IMR-90 (cell line): ENCODE results near the gene RBFA. TPM values are rescaled to one million over a fixed set of nuclear protein-coding genes. Genes with fewer than 3 reads are reported as not detected.

Source experiments
- ATAC-seq: fragments of 200-7000 bp; cut with Tn5 transposase; 2 replicates; pipeline ENCODE4 v1.9.1; 2020; ENCODE audit warnings: low read depth, mild to moderate bottlenecking, moderate library complexity
- BruUV-seq: library from RNA; stranded (reverse); fragments of 400-500 nt; replicated peaks from 2 replicates; lab custom pipeline; 2021; lab: Mats Ljungman, UMichigan
- CTCF ChIA-PET: fragments of 300-600 bp; formaldehyde crosslinking; extraction: SDS; loops from one replicate; lab custom pipeline; 2021; ENCODE audit warnings: antibody characterized with exemption; lab: Yijun Ruan, JAX
- POLR2A ChIA-PET: fragments of 300-600 bp; sonication (Branson Sonifier 250); formaldehyde crosslinking; loops from one replicate; lab custom pipeline; 2022; ENCODE audit warnings: antibody characterized with exemption; ENCODE audit not compliant: unreplicated experiment; lab: Charles Lee
- DNase-seq: peaks from one replicate; pipeline ENCODE4 v3.0.0; 2013
- H2AFZ ChIP-seq: replicated peaks from 2 replicates; pipeline ENCODE3; 2013; ENCODE audit warnings: low read length, mild to moderate bottlenecking; ENCODE audit not compliant: poor library complexity
- H2AK5ac ChIP-seq: 2 replicates; pipeline ENCODE4 v1.6.1; 2013; ENCODE audit warnings: low read depth, low read length, inconsistent platforms
- H2AK9ac ChIP-seq: replicated peaks from 2 replicates; pipeline ENCODE3; 2013; ENCODE audit warnings: mild to moderate bottlenecking, low read depth, low read length, moderate library complexity; ENCODE audit not compliant: poor library complexity
- H2BK120ac ChIP-seq: 2 replicates; pipeline ENCODE4 v1.6.1; 2013; ENCODE audit warnings: low read depth, low read length, inconsistent platforms
- H2BK15ac ChIP-seq: 3 replicates; pipeline ENCODE4 v1.6.1; 2013; ENCODE audit warnings: low read depth, low read length, inconsistent platforms
- H2BK20ac ChIP-seq: 2 replicates; pipeline ENCODE4 v1.6.1; 2013; ENCODE audit warnings: low read depth, mild to moderate bottlenecking, inconsistent platforms, low read length, moderate library complexity
- H2BK5ac ChIP-seq: 2 replicates; pipeline ENCODE4 v1.6.1; 2013; ENCODE audit warnings: mild to moderate bottlenecking, low read depth, low read length, inconsistent platforms; ENCODE audit not compliant: poor library complexity, severe bottlenecking
- H3K14ac ChIP-seq: replicated peaks from 2 replicates; pipeline ENCODE4 v1.6.1; 2013; ENCODE audit warnings: low read depth, low read length, inconsistent platforms
- H3K18ac ChIP-seq: 2 replicates; pipeline ENCODE4 v1.6.1; 2013; ENCODE audit warnings: low read depth, low read length, control low read depth
- H3K23ac ChIP-seq: 2 replicates; pipeline ENCODE4 v1.6.1; 2013; ENCODE audit warnings: low read depth, low read length, inconsistent platforms
- H3K27ac ChIP-seq: 2 replicates; pipeline ENCODE4 v1.5.1; 2013; ENCODE audit warnings: mild to moderate bottlenecking, control low read depth, low read length; ENCODE audit not compliant: insufficient read depth
- H3K27me3 ChIP-seq: 2 replicates; pipeline ENCODE4 v1.6.1; 2013; ENCODE audit warnings: low read length; ENCODE audit not compliant: control insufficient read depth, insufficient read depth
- H3K36me3 ChIP-seq: 2 replicates; pipeline ENCODE4 v1.6.1; 2013; ENCODE audit warnings: low read length, mixed read lengths; ENCODE audit not compliant: control insufficient read depth, insufficient read depth
- H3K4ac ChIP-seq: 2 replicates; pipeline ENCODE4 v1.6.1; 2013; ENCODE audit warnings: low read depth, low read length, inconsistent platforms
- H3K4me1 ChIP-seq: 2 replicates; pipeline ENCODE4 v1.6.1; 2013; ENCODE audit warnings: low read length, mixed read lengths; ENCODE audit not compliant: control insufficient read depth, insufficient read depth
- H3K4me2 ChIP-seq: 2 replicates; pipeline ENCODE4 v1.6.1; 2013; ENCODE audit warnings: low read depth, mild to moderate bottlenecking, control low read depth, low read length, moderate library complexity
- H3K4me3 ChIP-seq: 2 replicates; pipeline ENCODE4 v1.5.1; 2013; ENCODE audit warnings: low read depth, mild to moderate bottlenecking, control low read depth, low read length, moderate library complexity; ENCODE audit not compliant: insufficient read depth
- H3K56ac ChIP-seq: 2 replicates; pipeline ENCODE4 v1.6.1; 2013; ENCODE audit warnings: low read length, inconsistent platforms; ENCODE audit not compliant: insufficient read depth; ENCODE audit errors: extremely low read depth
- H3K79me1 ChIP-seq, 2 experiments: 2 replicates each; pipeline ENCODE4 v1.6.1; 2013; ENCODE audit warnings: low read length in 2 of 2, inconsistent platforms in 1 of 2, low read depth in 1 of 2
- H3K9ac ChIP-seq: 2 replicates; pipeline ENCODE4 v1.6.1; 2013; ENCODE audit warnings: low read depth, low read length, control low read depth
- H3K9me1 ChIP-seq: 2 replicates; pipeline ENCODE4 v1.6.1; 2013; ENCODE audit warnings: low read length, inconsistent platforms; ENCODE audit not compliant: insufficient read depth
- H3K9me3 ChIP-seq: 2 replicates; pipeline ENCODE4 v1.6.1; 2013; ENCODE audit warnings: low read length; ENCODE audit not compliant: control insufficient read depth, insufficient read depth
- H4K20me1 ChIP-seq: 2 replicates; pipeline ENCODE4 v1.6.1; 2013; ENCODE audit warnings: low read length, inconsistent platforms; ENCODE audit not compliant: insufficient read depth
- H4K5ac ChIP-seq: 2 replicates; pipeline ENCODE4 v1.6.1; 2013; ENCODE audit warnings: mild to moderate bottlenecking, low read depth, low read length, control low read depth
- H4K8ac ChIP-seq, 2 experiments: 2 replicates each; pipeline ENCODE4 v1.6.1; 2013; ENCODE audit warnings: low read depth in 2 of 2, low read length in 2 of 2, control low read depth in 1 of 2, inconsistent platforms in 1 of 2
- H4K91ac ChIP-seq: 2 replicates; pipeline ENCODE4 v1.6.1; 2013; ENCODE audit warnings: low read depth, low read length, inconsistent platforms; ENCODE audit not compliant: insufficient read depth
- CHD1 ChIP-seq: IDR thresholded peaks from 2 replicates; pipeline ENCODE4 v1.6.1; 2012; ENCODE audit warnings: low read depth, low read length, improper control_type of control experiment
- FOS ChIP-seq: fragments of 150-350 bp; IDR thresholded peaks from 2 replicates; pipeline ENCODE4 v1.6.1; 2016; ENCODE audit warnings: low read depth, low read length
- MAFK ChIP-seq: IDR thresholded peaks from 2 replicates; pipeline ENCODE4 v1.6.1; 2012; ENCODE audit warnings: low read depth, low read length, improper control_type of control experiment
- RAD21 ChIP-seq: IDR thresholded peaks from 2 replicates; pipeline ENCODE4 v1.6.1; 2012; ENCODE audit warnings: low read length, improper control_type of control experiment
- RCOR1 ChIP-seq: IDR thresholded peaks from 2 replicates; pipeline ENCODE4 v1.6.1; 2012; ENCODE audit warnings: mild to moderate bottlenecking, low read length, improper control_type of control experiment; ENCODE audit not compliant: insufficient replicate concordance
- RFX5 ChIP-seq: IDR thresholded peaks from 2 replicates; pipeline ENCODE4 v1.8.0; 2012; ENCODE audit warnings: low read depth, mild to moderate bottlenecking, low read length, moderate library complexity
- SMC3 ChIP-seq: fragments of 150-350 bp; IDR thresholded peaks from 2 replicates; pipeline ENCODE4 v1.6.1; 2016; ENCODE audit warnings: low read depth, mild to moderate bottlenecking, antibody characterized with exemption, low read length, moderate library complexity
- WGBS, 2 experiments: methylation state at CpG; one replicate each; pipeline versions ENCODE4 v1.1.5 to v1.1.7; 2013; ENCODE audit warnings: missing lambda C conversion rate in 2 of 2; ENCODE audit not compliant: insufficient read length in 1 of 2; ENCODE audit errors: extremely low coverage in 2 of 2; 5-methylcytosine and 5-hydroxymethylcytosine counted together
- dilution Hi-C: fragments of 300-500 bp; cut with HindIII; formaldehyde crosslinking; loops from one replicate; pipeline ENCODE4 v1.14.3; 2018; ENCODE audit warnings: low sequenced_read_pairs; ENCODE audit not compliant: unreplicated experiment
- in situ Hi-C: fragments of 300-500 bp; cut with MboI; formaldehyde crosslinking; loops from 3 replicates; pipeline ENCODE4 v1.14.3; 2019; ENCODE audit warnings: low sequenced_read_pairs, inconsistent platforms, mixed read lengths
- intact Hi-C: fragments of 100-400 bp; cut with micrococcal nuclease; formaldehyde crosslinking; loops from 2 replicates; pipeline ENCODE4 v1.10.0; 2022
- polyA plus RNA-seq, 3 experiments: library from polyadenylated mRNA; depleted of rRNA; stranded (reverse); fragments of >200 nt; gene quantifications; 2 replicates each; pipeline ENCODE4 v1.2.3, GENCODE V29; 2012; ENCODE audit warnings: low replicate concordance in 1 of 3
- total RNA-seq: library from RNA; depleted of rRNA; stranded (reverse); fragments of >200 nt; gene quantifications from 2 replicates; pipeline ENCODE4 v1.2.3, GENCODE V29; 2012
- TF ChIP-seq, protein P1 (sequence below): conservative IDR thresholded peaks from 2 replicates; pipeline ENCODE4 v1.5.1; 2012; ENCODE audit warnings: mild to moderate bottlenecking, low read depth, low read length, improper control_type of control experiment
- TF ChIP-seq, protein P2 (sequence below): fragments of 150-350 bp; IDR thresholded peaks from 2 replicates; pipeline ENCODE4 v1.6.1; 2016; ENCODE audit warnings: low read depth, mild to moderate bottlenecking, low read length, moderate library complexity, borderline replicate concordance
- TF ChIP-seq, protein P3 (sequence below): fragments of 150-350 bp; IDR thresholded peaks from 2 replicates; pipeline ENCODE4 v1.6.1; 2017; ENCODE audit warnings: mild to moderate bottlenecking, antibody characterized with exemption, low read length, low read depth

Gene RBFA
- total and polyA plus RNA-seq, 2 of the 4 experiments (the other 2 are of a cell fraction), result 21.0 to 38.0 TPM

DNA sequence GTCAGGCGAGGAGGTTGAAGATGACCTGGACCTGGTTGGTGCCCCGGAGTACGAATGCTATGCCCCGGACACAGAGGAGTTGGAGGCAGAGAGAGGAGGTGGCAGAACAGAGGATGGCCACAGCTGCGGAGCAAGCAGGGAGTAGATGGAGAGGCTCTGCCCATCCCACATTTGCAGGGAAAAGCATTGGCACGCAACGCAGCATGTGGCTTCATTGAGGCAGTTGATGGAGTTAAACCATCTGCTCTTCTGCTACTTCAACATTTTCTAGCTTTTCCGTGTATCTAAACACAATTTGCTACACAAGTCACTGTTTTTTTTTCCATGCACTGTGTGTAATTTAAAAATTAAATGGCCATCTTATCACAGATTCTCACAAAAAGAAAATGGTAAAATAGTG is 11.8 kb downstream of the RBFA start:
- no peak overlapping the region for H2BK120ac ChIP-seq
- H2AK9ac ChIP-seq, result no peak overlapping the region
- no peak overlapping the region for H3K4me3 ChIP-seq
- H2AFZ ChIP-seq, result no peak overlapping the region
- ChIA-PET CTCF (no interaction called here), POLR2A (no interaction called here)
- H3K14ac ChIP-seq, result no peak overlapping the region
- no peak for TF ChIP-seq CHD1
- TF ChIP-seq, protein P1, sequence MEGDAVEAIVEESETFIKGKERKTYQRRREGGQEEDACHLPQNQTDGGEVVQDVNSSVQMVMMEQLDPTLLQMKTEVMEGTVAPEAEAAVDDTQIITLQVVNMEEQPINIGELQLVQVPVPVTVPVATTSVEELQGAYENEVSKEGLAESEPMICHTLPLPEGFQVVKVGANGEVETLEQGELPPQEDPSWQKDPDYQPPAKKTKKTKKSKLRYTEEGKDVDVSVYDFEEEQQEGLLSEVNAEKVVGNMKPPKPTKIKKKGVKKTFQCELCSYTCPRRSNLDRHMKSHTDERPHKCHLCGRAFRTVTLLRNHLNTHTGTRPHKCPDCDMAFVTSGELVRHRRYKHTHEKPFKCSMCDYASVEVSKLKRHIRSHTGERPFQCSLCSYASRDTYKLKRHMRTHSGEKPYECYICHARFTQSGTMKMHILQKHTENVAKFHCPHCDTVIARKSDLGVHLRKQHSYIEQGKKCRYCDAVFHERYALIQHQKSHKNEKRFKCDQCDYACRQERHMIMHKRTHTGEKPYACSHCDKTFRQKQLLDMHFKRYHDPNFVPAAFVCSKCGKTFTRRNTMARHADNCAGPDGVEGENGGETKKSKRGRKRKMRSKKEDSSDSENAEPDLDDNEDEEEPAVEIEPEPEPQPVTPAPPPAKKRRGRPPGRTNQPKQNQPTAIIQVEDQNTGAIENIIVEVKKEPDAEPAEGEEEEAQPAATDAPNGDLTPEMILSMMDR, result no peak
- TF ChIP-seq, protein P2, sequence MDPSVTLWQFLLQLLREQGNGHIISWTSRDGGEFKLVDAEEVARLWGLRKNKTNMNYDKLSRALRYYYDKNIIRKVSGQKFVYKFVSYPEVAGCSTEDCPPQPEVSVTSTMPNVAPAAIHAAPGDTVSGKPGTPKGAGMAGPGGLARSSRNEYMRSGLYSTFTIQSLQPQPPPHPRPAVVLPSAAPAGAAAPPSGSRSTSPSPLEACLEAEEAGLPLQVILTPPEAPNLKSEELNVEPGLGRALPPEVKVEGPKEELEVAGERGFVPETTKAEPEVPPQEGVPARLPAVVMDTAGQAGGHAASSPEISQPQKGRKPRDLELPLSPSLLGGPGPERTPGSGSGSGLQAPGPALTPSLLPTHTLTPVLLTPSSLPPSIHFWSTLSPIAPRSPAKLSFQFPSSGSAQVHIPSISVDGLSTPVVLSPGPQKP, result no peak
- TF ChIP-seq, protein P3, sequence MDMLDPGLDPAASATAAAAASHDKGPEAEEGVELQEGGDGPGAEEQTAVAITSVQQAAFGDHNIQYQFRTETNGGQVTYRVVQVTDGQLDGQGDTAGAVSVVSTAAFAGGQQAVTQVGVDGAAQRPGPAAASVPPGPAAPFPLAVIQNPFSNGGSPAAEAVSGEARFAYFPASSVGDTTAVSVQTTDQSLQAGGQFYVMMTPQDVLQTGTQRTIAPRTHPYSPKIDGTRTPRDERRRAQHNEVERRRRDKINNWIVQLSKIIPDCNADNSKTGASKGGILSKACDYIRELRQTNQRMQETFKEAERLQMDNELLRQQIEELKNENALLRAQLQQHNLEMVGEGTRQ, result no peak
- TF ChIP-seq MAFK, result no peak
- TF ChIP-seq SMC3, result no peak
- no peak for TF ChIP-seq RCOR1
- no peak for TF ChIP-seq RAD21
- no peak for TF ChIP-seq FOS
- no peak for TF ChIP-seq RFX5
- no peak overlapping the region for H4K5ac ChIP-seq
- H2BK20ac ChIP-seq, result no peak overlapping the region
- H3K27ac ChIP-seq, result no peak overlapping the region
- H3K4me2 ChIP-seq, result no peak overlapping the region
- WGBS, 2 experiments, result no CpG with 5 or more reads among the region's 8 CpGs
- no peak overlapping the region for H3K4ac ChIP-seq
- peaks cover 0 to 4% of the 10 kb centered on the region in 2 experiments; a peak in 1 of 4 replicates for H3K79me1 ChIP-seq
- no peaks in the 10 kb centered on the region for H4K20me1 ChIP-seq
- no peak overlapping the region for H3K56ac ChIP-seq
- no peak overlapping the region for H4K8ac ChIP-seq
- no peak overlapping the region for H4K91ac ChIP-seq
- H3K36me3 ChIP-seq, result peaks cover 19% of the 10 kb centered on the region
- H2BK15ac ChIP-seq, result no peak overlapping the region
- peaks cover 3% of the 10 kb centered on the region; the same call in 1 of the 2 replicates for H3K9me3 ChIP-seq
- dilution Hi-C loops, result no loop called here
- intact Hi-C loops, result no loop called here
- H3K18ac ChIP-seq, result no peak overlapping the region
- no peaks in the 10 kb centered on the region for H3K4me1 ChIP-seq
- DNase-seq (no peak), ATAC-seq (no peak)
- peaks cover 3% of the 10 kb centered on the region; the same call in 1 of the 2 replicates for H3K9me1 ChIP-seq
- no peaks in the 10 kb centered on the region for H3K27me3 ChIP-seq
- H2BK5ac ChIP-seq, result no peak overlapping the region
- in situ Hi-C loops, result no loop called here
- H3K23ac ChIP-seq, result no peak overlapping the region
- no peak overlapping the region for H3K9ac ChIP-seq
- no TSS peak for BruUV-seq
- no peak overlapping the region for H2AK5ac ChIP-seq
